B cell (primary cell): ENCODE results near the gene ERGIC1.

Experiments
- EZH2 ChIP-seq: IDR thresholded peaks from 2 replicates; pipeline ENCODE4 v1.6.1; 2012; ENCODE audit warnings: borderline replicate concordance, low read depth, mild to moderate bottlenecking, moderate library complexity, low read length; ENCODE audit not compliant: insufficient read depth, poor library complexity, severe bottlenecking
- TF ChIP-seq, protein P1 (sequence below): fragments of 200-600 bp; IDR thresholded peaks from one replicate; pipeline ENCODE4 v1.8.0; 2022; ENCODE audit warnings: antibody characterized with exemption, mild to moderate bottlenecking

- TF ChIP-seq, protein P1, sequence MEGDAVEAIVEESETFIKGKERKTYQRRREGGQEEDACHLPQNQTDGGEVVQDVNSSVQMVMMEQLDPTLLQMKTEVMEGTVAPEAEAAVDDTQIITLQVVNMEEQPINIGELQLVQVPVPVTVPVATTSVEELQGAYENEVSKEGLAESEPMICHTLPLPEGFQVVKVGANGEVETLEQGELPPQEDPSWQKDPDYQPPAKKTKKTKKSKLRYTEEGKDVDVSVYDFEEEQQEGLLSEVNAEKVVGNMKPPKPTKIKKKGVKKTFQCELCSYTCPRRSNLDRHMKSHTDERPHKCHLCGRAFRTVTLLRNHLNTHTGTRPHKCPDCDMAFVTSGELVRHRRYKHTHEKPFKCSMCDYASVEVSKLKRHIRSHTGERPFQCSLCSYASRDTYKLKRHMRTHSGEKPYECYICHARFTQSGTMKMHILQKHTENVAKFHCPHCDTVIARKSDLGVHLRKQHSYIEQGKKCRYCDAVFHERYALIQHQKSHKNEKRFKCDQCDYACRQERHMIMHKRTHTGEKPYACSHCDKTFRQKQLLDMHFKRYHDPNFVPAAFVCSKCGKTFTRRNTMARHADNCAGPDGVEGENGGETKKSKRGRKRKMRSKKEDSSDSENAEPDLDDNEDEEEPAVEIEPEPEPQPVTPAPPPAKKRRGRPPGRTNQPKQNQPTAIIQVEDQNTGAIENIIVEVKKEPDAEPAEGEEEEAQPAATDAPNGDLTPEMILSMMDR, result no peak
- TF ChIP-seq EZH2, result no peak
Observed at GRCh38 chr5:172860520-172861443, 26.7 kb downstream of the ERGIC1 start.
